Colonic mucosa (tissue), 4 donors: ENCODE measurements around the gene R3HDM2. TPM values are rescaled to one million over a fixed set of nuclear protein-coding genes. Genes with fewer than 3 reads are reported as not detected.

ENCODE experiments used
- DNase-seq: peaks from one replicate; pipeline ENCODE4 v3.0.0-alpha.2; 2020
- H3K27ac ChIP-seq: fragments of 200-600 bp; one replicate; pipeline ENCODE4 v1.8.0; 2021
- H3K27me3 ChIP-seq: fragments of 200-600 bp; one replicate; pipeline ENCODE4 v1.8.0; 2021
- H3K36me3 ChIP-seq: fragments of 200-600 bp; one replicate; pipeline ENCODE4 v1.8.0; 2021
- H3K4me1 ChIP-seq: fragments of 200-600 bp; one replicate; pipeline ENCODE4 v1.8.0; 2021; ENCODE audit warnings: mild to moderate bottlenecking
- H3K4me3 ChIP-seq: fragments of 200-600 bp; one replicate; pipeline ENCODE4 v1.8.0; 2021
- H3K9ac ChIP-seq, 2 donors: one replicate each; pipeline ENCODE4 v1.7.0; 2013; ENCODE audit warnings: control low read depth in 2 of 2, low read depth in 2 of 2, low read length in 2 of 2
- H3K9me3 ChIP-seq: fragments of 200-600 bp; one replicate; pipeline ENCODE4 v1.8.0; 2021
- CTCF ChIP-seq: fragments of 200-600 bp; IDR thresholded peaks from one replicate; pipeline ENCODE4 v1.8.0; 2022; ENCODE audit warnings: antibody characterized with exemption, mild to moderate bottlenecking
- intact Hi-C: fragments of 100-400 bp; cut with DNase I; formaldehyde crosslinking; loops from one replicate; pipeline ENCODE4 v1.14.1; 2022
- total RNA-seq, 2 donors: library from RNA; stranded (reverse); fragmentation: NEBNext Ultra II Directional in 1 of 2; extraction: Animal tissue kit (Norgen Biotek cat#: 25700) in 1 of 2; gene quantifications; one replicate each; pipeline ENCODE4 v1.2.1, GENCODE V29; 2021
- donor health status: healthy.
- donor health status: DM: no; HTN: no; CAD: no.
- donor health status: DM: no; HTN: no; CAD: no.

R3HDM2 gene
- total RNA-seq, 2 donors from 2014 or later, result 41.0 to 60.4 TPM

- Histone ChIP-seq H3K4me3 (no peak overlapping the region), H3K4me1 (no peaks in the 10 kb centered on the region), H3K9ac (no peak overlapping the region), H3K36me3 (no peaks in the 10 kb centered on the region), H3K9me3 (no peaks in the 10 kb centered on the region), H3K27ac (no peak overlapping the region), H3K27me3 (no peaks in the 10 kb centered on the region)
- no peak for TF ChIP-seq CTCF
- intact Hi-C loops, result no loop called here
- no peak for DNase-seq
Observed at GRCh38 chr12:57352166-57352565, 78.7 kb downstream of the R3HDM2 start.

- no peaks in the 10 kb centered on the region for H3K4me1 ChIP-seq
- no peak for TF ChIP-seq CTCF
Observed at GRCh38 chr12:57347284-57347683, 83.6 kb downstream of the R3HDM2 start.

GRCh38 chr12:57343703-57344378, 87.0 kb downstream of the R3HDM2 start:
- H3K9me3 ChIP-seq, result no peaks in the 10 kb centered on the region
- H3K4me1 ChIP-seq, result no peaks in the 10 kb centered on the region
- TF ChIP-seq CTCF, result no peak
- H3K27me3 ChIP-seq, result no peaks in the 10 kb centered on the region
- intact Hi-C loops, result no loop called here
- no peak overlapping the region for H3K4me3 ChIP-seq
- no peak overlapping the region for H3K9ac ChIP-seq
- no peak overlapping the region for H3K27ac ChIP-seq
- no peaks in the 10 kb centered on the region for H3K36me3 ChIP-seq
- no peak for DNase-seq

More at GRCh38 chr12:57347284-57347683, 83.6 kb downstream of the R3HDM2 start:
- H3K27me3 ChIP-seq, result no peaks in the 10 kb centered on the region
- DNase-seq, result no peak
- H3K9ac ChIP-seq, result no peak overlapping the region
- no peaks in the 10 kb centered on the region for H3K9me3 ChIP-seq
- no peak overlapping the region for H3K4me3 ChIP-seq
- H3K36me3 ChIP-seq, result no peaks in the 10 kb centered on the region
- intact Hi-C loops, result no loop called here
- H3K27ac ChIP-seq, result no peak overlapping the region

DNA sequence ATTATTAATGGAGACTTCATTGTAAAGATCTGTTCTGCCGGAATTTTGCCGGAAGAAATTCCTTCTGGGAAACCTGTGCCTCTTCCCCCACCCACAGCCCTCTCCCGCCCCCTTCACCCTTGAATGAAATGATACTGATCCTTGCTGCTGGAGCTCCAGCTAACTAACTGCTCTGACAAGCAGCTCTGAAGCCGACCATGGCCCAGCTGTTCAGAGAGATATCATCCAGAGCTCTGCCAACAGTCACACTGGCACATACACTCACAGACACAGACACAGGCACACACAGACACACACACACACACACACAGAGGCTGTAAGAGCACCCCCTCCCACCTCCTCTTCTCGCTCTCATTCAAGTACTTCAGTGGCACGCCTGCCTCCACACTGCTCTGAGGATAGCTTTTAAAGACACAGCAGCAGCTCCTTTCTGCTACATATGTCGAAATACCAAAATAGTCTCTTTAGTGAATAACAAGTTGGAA, 88.6 kb downstream of the R3HDM2 start:
- Histone ChIP-seq H3K9ac (no peak overlapping the region), H3K4me3 (no peak overlapping the region), H3K4me1 (no peaks in the 10 kb centered on the region), H3K27ac (no peak overlapping the region), H3K27me3 (no peaks in the 10 kb centered on the region), H3K9me3 (no peaks in the 10 kb centered on the region), H3K36me3 (no peaks in the 10 kb centered on the region)
- intact Hi-C loops, result no loop called here
- DNase-seq, result no peak
- TF ChIP-seq CTCF, result no peak

DNA sequence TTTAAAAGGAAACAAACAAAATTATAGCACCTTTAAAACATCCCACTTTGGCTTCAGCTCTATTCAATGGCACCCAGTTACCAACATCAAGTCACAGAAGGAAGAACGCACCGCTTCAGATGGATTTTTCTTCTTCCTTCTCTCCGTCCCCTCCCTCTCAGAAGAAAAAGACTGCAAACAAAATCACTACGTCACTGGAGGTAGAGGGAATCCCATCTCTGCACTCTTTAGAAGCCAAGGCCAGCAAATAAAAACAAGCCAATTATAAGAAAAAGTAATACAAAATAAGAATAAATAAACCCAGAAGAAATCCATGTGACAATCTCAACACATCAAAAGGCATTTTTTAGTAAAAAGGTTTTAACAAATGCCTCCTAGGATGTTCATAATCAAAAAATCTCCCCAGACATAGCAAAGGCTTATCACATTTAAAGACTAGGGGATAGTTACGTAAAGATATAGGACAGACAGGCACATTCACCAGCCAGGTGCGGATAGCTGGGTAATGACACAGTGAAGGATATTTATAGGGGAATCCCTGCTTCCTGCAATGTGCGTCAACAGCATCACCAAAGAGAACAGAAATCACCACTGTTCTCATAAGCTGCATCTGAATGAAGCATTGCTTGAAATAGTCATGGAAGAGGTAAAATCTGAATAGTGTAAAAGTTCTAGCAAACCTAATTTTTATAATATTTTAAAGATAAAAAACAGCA, 89.4 kb downstream of the R3HDM2 start:
- H3K4me1 ChIP-seq, result no peaks in the 10 kb centered on the region
- H3K36me3 ChIP-seq, result no peaks in the 10 kb centered on the region
- no peaks in the 10 kb centered on the region for H3K9me3 ChIP-seq
- no peak overlapping the region for H3K4me3 ChIP-seq
- no peak for TF ChIP-seq CTCF
- no peak overlapping the region for H3K27ac ChIP-seq
- intact Hi-C loops, result no loop called here
- no peaks in the 10 kb centered on the region for H3K27me3 ChIP-seq
- H3K9ac ChIP-seq, result no peak overlapping the region
- DNase-seq, result no peak
